B cell (primary cell): ENCODE measurements around the gene EIF3M. TPM values are rescaled to one million over a fixed set of nuclear protein-coding genes. Genes with fewer than 3 reads are reported as not detected.

Source experiments
- ATAC-seq: fragments of 200-7000 bp; cut with Tn5 transposase; one replicate; pipeline ENCODE4 v1.10.0; 2021; ENCODE audit warnings: low read depth, mild to moderate bottlenecking, moderate number of reproducible peaks, moderate library complexity
- CTCF ChIA-PET: fragments of 350-600 bp; sonication (Branson Sonifier 250); formaldehyde crosslinking; loops from one replicate; lab custom pipeline; 2021; ENCODE audit warnings: antibody characterized with exemption, inconsistent platforms; lab: Charles Lee
- POLR2A ChIA-PET: fragments of 350-600 bp; sonication (Branson Sonifier 250); formaldehyde crosslinking; loops from one replicate; lab custom pipeline; 2021; ENCODE audit warnings: antibody characterized with exemption; lab: Charles Lee
- DNase-seq: peaks from one replicate; pipeline ENCODE4 v3.0.0; 2013
- H2AFZ ChIP-seq: 2 replicates; pipeline ENCODE4 v1.6.1; 2012; ENCODE audit warnings: mild to moderate bottlenecking, low read depth, low read length; ENCODE audit not compliant: insufficient read depth, poor library complexity, severe bottlenecking
- H3K27ac ChIP-seq, 2 donors: 1 replicate in 1 of 2; 2 replicates in 1 of 2; pipeline ENCODE4 v1.5.1; 2012 to 2013; ENCODE audit warnings: low read length in 2 of 2, mild to moderate bottlenecking in 2 of 2, moderate library complexity in 1 of 2
- H3K27me3 ChIP-seq, 4 experiments: fragments of 200-600 bp in 1 of 4; sonication (generic) in 1 of 4; replicated peaks in 1 of 4; 1 replicate in 2 of 4; 2 replicates in 2 of 4; pipeline versions ENCODE4 v1.6.1 to v1.7.0; 2013 to 2016; ENCODE audit warnings: low read length in 3 of 4, mild to moderate bottlenecking in 2 of 4, mixed read lengths in 1 of 4, moderate library complexity in 1 of 4; ENCODE audit not compliant: insufficient read depth in 4 of 4, control insufficient read depth in 3 of 4; ENCODE audit errors: control extremely low read depth in 1 of 4
- H3K36me3 ChIP-seq, 2 experiments: replicated peaks in 1 of 2; 1 replicate in 1 of 2; 2 replicates in 1 of 2; pipeline versions ENCODE4 v1.6.1 to v1.7.1; 2013; ENCODE audit warnings: low read length in 1 of 2; ENCODE audit not compliant: insufficient read depth in 2 of 2, control insufficient read depth in 1 of 2; ENCODE audit errors: control extremely low read depth in 1 of 2, extremely low read depth in 1 of 2
- H3K4me1 ChIP-seq, 2 donors: fragments of 200-600 bp in 1 of 2; sonication (generic) in 1 of 2; 1 replicate in 1 of 2; 2 replicates in 1 of 2; pipeline versions ENCODE4 v1.5.1 to v1.6.1; 2013 to 2017; ENCODE audit warnings: low read length in 2 of 2; ENCODE audit not compliant: control insufficient read depth in 2 of 2, insufficient read depth in 2 of 2
- H3K4me2 ChIP-seq: replicated peaks from 2 replicates; pipeline ENCODE3; 2012; ENCODE audit warnings: mild to moderate bottlenecking, low read depth, low read length; ENCODE audit not compliant: poor library complexity, severe bottlenecking
- H3K4me3 ChIP-seq, 5 experiments: fragments of 200-600 bp in 1 of 5; sonication (generic) in 1 of 5; 1 replicate in 3 of 5; 2 replicates in 2 of 5; pipeline versions ENCODE4 v1.5.1 to v1.7.0; 2011 to 2016; ENCODE audit warnings: low read length in 4 of 5, mild to moderate bottlenecking in 4 of 5, low read depth in 2 of 5, control low read depth in 1 of 5, moderate library complexity in 1 of 5; ENCODE audit not compliant: insufficient read depth in 1 of 5; ENCODE audit errors: control extremely low read depth in 1 of 5, extremely low read depth in 1 of 5
- H3K79me2 ChIP-seq: fragments of 200-600 bp; sonication (generic); one replicate; pipeline ENCODE4 v1.6.0; 2016; ENCODE audit warnings: low read length; ENCODE audit not compliant: control insufficient read depth, insufficient read depth
- H3K9ac ChIP-seq: fragments of 200-600 bp; sonication (generic); 2 replicates; pipeline ENCODE4 v1.6.1; 2017; ENCODE audit warnings: mild to moderate bottlenecking, low read length, moderate library complexity
- H3K9me3 ChIP-seq, 3 donors: one replicate each; pipeline versions ENCODE4 v1.6.1 to v1.7.1; 2013; ENCODE audit warnings: low read length in 2 of 3; ENCODE audit not compliant: control insufficient read depth in 2 of 3, insufficient read depth in 1 of 3; ENCODE audit errors: control extremely low read depth in 1 of 3
- H4K20me1 ChIP-seq: 2 replicates; pipeline ENCODE4 v1.6.0; 2012; ENCODE audit warnings: mild to moderate bottlenecking, low read length; ENCODE audit not compliant: insufficient read depth, control insufficient read depth, poor library complexity, severe bottlenecking
- H3K27ac Mint-ChIP-seq: one replicate; pipeline ENCODE4 v1.8.0; 2021; ENCODE audit warnings: mixed read lengths
- H3K27me3 Mint-ChIP-seq: one replicate; pipeline ENCODE4 v1.8.0; 2021; ENCODE audit warnings: mixed read lengths
- H3K4me1 Mint-ChIP-seq: one replicate; pipeline ENCODE4 v1.8.0; 2021; ENCODE audit warnings: mixed read lengths
- H3K4me3 Mint-ChIP-seq: one replicate; pipeline ENCODE4 v1.8.0; 2021; ENCODE audit warnings: mixed read lengths
- H3K9me3 Mint-ChIP-seq: one replicate; pipeline ENCODE4 v1.8.0; 2022; ENCODE audit warnings: mixed read lengths; ENCODE audit not compliant: insufficient read depth
- EZH2 ChIP-seq: IDR thresholded peaks from 2 replicates; pipeline ENCODE4 v1.6.1; 2012; ENCODE audit warnings: borderline replicate concordance, low read depth, mild to moderate bottlenecking, moderate library complexity, low read length; ENCODE audit not compliant: insufficient read depth, poor library complexity, severe bottlenecking
- WGBS: methylation state at CpG from one replicate; pipeline ENCODE4 v1.1.5; 2013; ENCODE audit warnings: missing lambda C conversion rate; ENCODE audit not compliant: insufficient coverage; 5-methylcytosine and 5-hydroxymethylcytosine counted together
- intact Hi-C: fragments of 100-400 bp; cut with micrococcal nuclease; formaldehyde crosslinking; loops from one replicate; pipeline ENCODE4 v1.10.0; 2022
- polyA plus RNA-seq: library from polyadenylated mRNA; depleted of rRNA; stranded (reverse); fragments of >200 nt; gene quantifications from 2 replicates; pipeline ENCODE4 v1.2.3, GENCODE V29; 2012
- total RNA-seq, 2 donors: library from RNA; stranded (reverse); fragments of 120-200 nt in 1 of 2; gene quantifications; 1 replicate in 1 of 2; 2 replicates in 1 of 2; pipeline versions ENCODE4 v1.2.3 to v1.2.4, GENCODE V29; 2013 to 2022
- TF ChIP-seq, protein P1 (sequence below): fragments of 200-600 bp; IDR thresholded peaks from one replicate; pipeline ENCODE4 v1.8.0; 2022; ENCODE audit warnings: antibody characterized with exemption, mild to moderate bottlenecking

EIF3M gene
- total and polyA plus RNA-seq, 2 donors (not counting 1 experiment from before 2014, with no cell fraction given): 147 to 174 TPM

DNA sequence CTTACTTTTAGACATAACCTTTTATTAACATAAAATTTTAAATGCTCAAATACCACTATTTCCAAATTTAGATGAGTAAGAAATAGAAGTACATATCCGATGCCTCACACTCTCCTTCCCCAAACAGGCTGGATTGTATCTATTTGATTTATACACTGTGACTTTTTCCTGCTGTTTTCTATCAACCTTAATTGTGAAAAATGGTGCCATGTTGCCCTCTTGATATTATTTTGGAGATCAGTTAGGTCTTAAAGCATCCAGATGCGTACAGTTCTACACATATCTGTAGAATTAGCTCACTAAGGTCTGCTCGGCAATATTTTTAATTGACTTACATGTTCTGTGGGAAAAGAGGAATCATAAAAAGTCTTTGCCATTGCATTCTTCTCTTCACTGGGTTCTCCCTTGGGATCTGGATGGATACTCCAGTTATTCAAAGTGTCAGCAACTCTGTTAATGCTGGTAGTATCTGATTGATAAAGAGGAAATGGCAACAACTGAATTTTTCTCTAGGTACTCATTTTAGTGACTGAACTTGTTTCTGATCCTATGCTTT lies 27.2 kb downstream of the EIF3M start:
- Mint-ChIP-seq H3K27ac (no peak overlapping the region), H3K4me1 (no peaks in the 10 kb centered on the region), H3K4me3 (no peak overlapping the region), H3K9me3 (peaks cover 6% of the 10 kb centered on the region), H3K27me3 (no peaks in the 10 kb centered on the region)
- no peak for ATAC-seq
- Histone ChIP-seq H3K4me3 (no peak overlapping the region), H3K4me1 (no peaks in the 10 kb centered on the region), H3K27ac (no peak overlapping the region), H3K79me2 (no peaks in the 10 kb centered on the region), H3K4me2 (no peak overlapping the region), H3K27me3 (no peaks in the 10 kb centered on the region), H4K20me1 (no peaks in the 10 kb centered on the region), H3K36me3 (no peaks in the 10 kb centered on the region), H3K9ac (no peak overlapping the region), H3K9me3 (peaks cover 0 to 8% (median 0%) of the 10 kb centered on the region in 3 donors), H2AFZ (no peak overlapping the region)
- DNase-seq: no peak
- intact Hi-C loops: no loop called here
- WGBS: no CpG with 5 or more reads among the region's 3 CpGs
- ChIA-PET CTCF (no interaction called here), POLR2A (no interaction called here)
- TF ChIP-seq, protein P1, sequence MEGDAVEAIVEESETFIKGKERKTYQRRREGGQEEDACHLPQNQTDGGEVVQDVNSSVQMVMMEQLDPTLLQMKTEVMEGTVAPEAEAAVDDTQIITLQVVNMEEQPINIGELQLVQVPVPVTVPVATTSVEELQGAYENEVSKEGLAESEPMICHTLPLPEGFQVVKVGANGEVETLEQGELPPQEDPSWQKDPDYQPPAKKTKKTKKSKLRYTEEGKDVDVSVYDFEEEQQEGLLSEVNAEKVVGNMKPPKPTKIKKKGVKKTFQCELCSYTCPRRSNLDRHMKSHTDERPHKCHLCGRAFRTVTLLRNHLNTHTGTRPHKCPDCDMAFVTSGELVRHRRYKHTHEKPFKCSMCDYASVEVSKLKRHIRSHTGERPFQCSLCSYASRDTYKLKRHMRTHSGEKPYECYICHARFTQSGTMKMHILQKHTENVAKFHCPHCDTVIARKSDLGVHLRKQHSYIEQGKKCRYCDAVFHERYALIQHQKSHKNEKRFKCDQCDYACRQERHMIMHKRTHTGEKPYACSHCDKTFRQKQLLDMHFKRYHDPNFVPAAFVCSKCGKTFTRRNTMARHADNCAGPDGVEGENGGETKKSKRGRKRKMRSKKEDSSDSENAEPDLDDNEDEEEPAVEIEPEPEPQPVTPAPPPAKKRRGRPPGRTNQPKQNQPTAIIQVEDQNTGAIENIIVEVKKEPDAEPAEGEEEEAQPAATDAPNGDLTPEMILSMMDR: no peak
- no peak for TF ChIP-seq EZH2

DNA sequence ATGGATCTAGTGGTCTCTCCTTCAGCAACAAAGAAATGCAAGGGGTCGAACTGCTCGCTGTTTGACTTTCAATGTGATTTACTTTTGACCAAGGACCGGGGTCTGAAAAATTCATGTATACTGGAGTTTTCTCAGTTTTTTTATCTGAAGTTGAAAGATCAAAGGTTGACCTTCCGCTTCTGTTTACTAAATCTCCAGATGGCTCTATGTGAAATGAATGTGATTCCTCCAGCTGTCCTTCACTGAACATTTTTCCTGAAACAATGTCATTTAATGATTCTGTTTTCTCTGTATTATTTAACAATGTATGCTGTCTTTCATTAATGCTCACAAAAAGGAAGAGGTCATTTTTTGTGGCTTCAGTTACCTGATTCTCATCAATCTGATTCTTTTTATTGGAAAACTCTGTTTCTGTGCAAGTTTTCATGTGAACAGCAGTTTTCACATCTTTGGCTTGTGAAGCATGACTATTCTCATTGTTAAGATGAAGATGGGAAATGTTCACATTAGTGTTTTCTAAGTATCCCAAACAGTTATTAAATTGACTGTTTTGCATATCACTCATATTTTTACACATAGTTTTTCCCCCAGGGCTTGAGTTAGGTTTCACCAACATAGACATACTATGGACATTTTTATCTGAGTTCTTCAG lies 30.0 kb downstream of the EIF3M start:
- Histone ChIP-seq H4K20me1 (no peaks in the 10 kb centered on the region), H3K27me3 (no peaks in the 10 kb centered on the region), H3K36me3 (no peaks in the 10 kb centered on the region), H3K27ac (no peak overlapping the region), H3K4me1 (no peaks in the 10 kb centered on the region), H2AFZ (no peak overlapping the region), H3K4me2 (no peak overlapping the region), H3K4me3 (no peak overlapping the region), H3K9me3 (peaks cover 0 to 3% (median 0%) of the 10 kb centered on the region in 3 donors), H3K9ac (no peak overlapping the region), H3K79me2 (no peaks in the 10 kb centered on the region)
- 100% methylated on average over 3 of the region's 4 CpGs for WGBS
- H3K27ac Mint-ChIP-seq: no peak overlapping the region
- no peaks in the 10 kb centered on the region for H3K27me3 Mint-ChIP-seq
- CTCF ChIA-PET: no interaction called here
- intact Hi-C loops: no loop called here
- TF ChIP-seq, protein P1: no peak
- TF ChIP-seq EZH2: no peak
- no peak overlapping the region for H3K4me3 Mint-ChIP-seq
- H3K4me1 Mint-ChIP-seq: no peaks in the 10 kb centered on the region
- POLR2A ChIA-PET: no interaction called here
- no peak for ATAC-seq
- peaks cover 2% of the 10 kb centered on the region for H3K9me3 Mint-ChIP-seq
- no peak for DNase-seq
